Sigmoid colon (tissue), 4 donors: Measurements from ENCODE around the gene RAB6D.
"Not testable (repeated sequence)": the region's sequence is repeated elsewhere in the genome, so short reads cannot be mapped to it uniquely, and the experiment has no call there.

Source experiments
- CTCF ChIP-seq, 4 experiments: fragments of 450-650 bp in 3 of 4; fragments of 200-600 bp in 1 of 4; IDR thresholded peaks; one replicate each; pipeline ENCODE4 v1.5.1; 2016 to 2019; ENCODE audit warnings: antibody characterized with exemption in 4 of 4, mild to moderate bottlenecking in 3 of 4, moderate library complexity in 2 of 4
- EP300 ChIP-seq, 4 donors: sonication (generic); formaldehyde crosslinking; IDR thresholded peaks; one replicate each; pipeline ENCODE4 v1.6.1; 2017; ENCODE audit warnings: antibody characterized with exemption in 4 of 4
- POLR2A ChIP-seq, 2 donors: fragments of 450-650 bp; IDR thresholded peaks; one replicate each; pipeline ENCODE4 v1.6.1; 2016; ENCODE audit warnings: antibody characterized with exemption in 2 of 2, mild to moderate bottlenecking in 2 of 2, moderate library complexity in 2 of 2

- TF ChIP-seq CTCF, POLR2A, EP300 (IDR thresholded peaks at IDR 0.05): not testable (repeated sequence)
Measured at GRCh38 chr2:131311001-131311400, 53.0 kb downstream of the RAB6D start.
